K562 (cell line): Measurements from ENCODE around the gene ADAMTS14. TPM values are rescaled to one million over a fixed set of nuclear protein-coding genes. Genes with fewer than 3 reads are reported as not detected.

ENCODE experiments used
- ARID3A ChIP-seq: IDR thresholded peaks from 2 replicates; pipeline ENCODE4 v1.6.1; 2012; ENCODE audit warnings: low read depth, low read length, improper control_type of control experiment, borderline replicate concordance
- BRF1 ChIP-seq: IDR thresholded peaks from 3 replicates; pipeline ENCODE4 v1.6.1; 2011; ENCODE audit warnings: borderline replicate concordance, mild to moderate bottlenecking; ENCODE audit not compliant: insufficient read length; ENCODE audit errors: extremely low read depth
- CHCHD3 ChIP-seq: fragments of 250-450 bp; sonication (Bioruptor Pico); IDR thresholded peaks from 2 replicates; pipeline ENCODE4 v2.1.2; 2022; ENCODE audit warnings: mild to moderate bottlenecking
- DDX20 ChIP-seq: fragments of 450-650 bp; IDR thresholded peaks from 2 replicates; pipeline ENCODE4 v1.6.1; 2016; ENCODE audit warnings: missing genetic modification characterization, low read depth, mild to moderate bottlenecking, missing compliant biosample characterization, moderate library complexity
- FOSL1 ChIP-seq: fragments of 200-800 bp; sonication (Bioruptor generic); conservative IDR thresholded peaks from 2 replicates; pipeline ENCODE4 v1.6.1; 2016; ENCODE audit warnings: missing genetic modification characterization, missing compliant biosample characterization
- HDGF ChIP-seq: fragments of 450-650 bp; IDR thresholded peaks from 2 replicates; pipeline ENCODE4 v1.6.1; 2016
- KDM2B ChIP-seq: fragments of 250-450 bp; sonication (Bioruptor Pico); IDR thresholded peaks from 2 replicates; pipeline ENCODE4 v1.8.0; 2021; ENCODE audit warnings: mild to moderate bottlenecking, moderate library complexity
- MCM2 ChIP-seq: fragments of 450-650 bp; IDR thresholded peaks from 2 replicates; pipeline ENCODE4 v1.6.1; 2017; ENCODE audit warnings: low read depth, mild to moderate bottlenecking
- PCBP2 ChIP-seq: fragments of 200-400 bp; formaldehyde crosslinking; IDR thresholded peaks from 2 replicates; pipeline ENCODE4 v1.6.1; 2018; ENCODE audit warnings: low read length, low read depth, mild to moderate bottlenecking, moderate library complexity; ENCODE audit not compliant: poor library complexity, severe bottlenecking
- RBBP5 ChIP-seq: fragments of 200-600 bp; sonication (generic); IDR thresholded peaks from 2 replicates; pipeline ENCODE4 v1.6.1; 2012; ENCODE audit warnings: borderline replicate concordance, mild to moderate bottlenecking, low read length, control low read depth, inconsistent platforms; ENCODE audit not compliant: insufficient read depth, poor library complexity, severe bottlenecking
- RBM14 ChIP-seq: fragments of 200-400 bp; formaldehyde crosslinking; IDR thresholded peaks from 2 replicates; pipeline ENCODE4 v1.6.1; 2018; ENCODE audit warnings: low read depth, mild to moderate bottlenecking, low read length, moderate library complexity, borderline replicate concordance; ENCODE audit not compliant: insufficient read depth
- THRA ChIP-seq: fragments of 450-650 bp; IDR thresholded peaks from 2 replicates; pipeline ENCODE4 v1.6.1; 2017; ENCODE audit warnings: mild to moderate bottlenecking, moderate library complexity
- ZNF124 ChIP-seq: sonication (generic); formaldehyde crosslinking; IDR thresholded peaks from 2 replicates; pipeline ENCODE4 v1.8.1; 2022; ENCODE audit warnings: missing genetic modification reagents
- ZNF175 ChIP-seq: fragments of 200-800 bp; sonication (Bioruptor generic); IDR thresholded peaks from 2 replicates; pipeline ENCODE4 v1.6.1; 2016; ENCODE audit warnings: low read depth, mild to moderate bottlenecking, missing genetic modification characterization, missing compliant biosample characterization
- ZZZ3 ChIP-seq: fragments of 450-650 bp; IDR thresholded peaks from 2 replicates; pipeline ENCODE4 v1.6.1; 2016; ENCODE audit warnings: antibody characterized with exemption, mild to moderate bottlenecking, moderate library complexity
- polyA plus RNA-seq, 8 experiments: library from polyadenylated mRNA; depleted of rRNA in 4 of 8; stranded (reverse) in 5 of 8; unstranded in 3 of 8; fragments of >200 nt; fragmentation: Nextera tagmentation in 2 of 8; fragmentation: Illumina TruSeq in 1 of 8; extraction: Ambion mirVana in 2 of 8; extraction: Trizol in 1 of 8; gene quantifications; 2 replicates each; pipeline versions ENCODE4 v1.2.1 to v1.2.3, GENCODE V29; 2011 to 2014; ENCODE audit warnings: inconsistent platforms in 1 of 8, missing spikeins in 1 of 8
- total RNA-seq, 7 experiments: library from RNA; depleted of rRNA in 6 of 7; stranded (reverse); fragments of >200 nt in 6 of 7; fragmentation: Illumina TruSeq in 2 of 7; extraction: Trizol in 2 of 7; gene quantifications; 2 replicates each; pipeline versions ENCODE4 v1.2.1 to v1.2.3, GENCODE V29; 2011 to 2021; ENCODE audit warnings: low replicate concordance in 1 of 7
- TF ChIP-seq, protein P1 (sequence below): fragments of 450-650 bp; formaldehyde crosslinking; IDR thresholded peaks from 2 replicates; pipeline ENCODE4 v1.4.0; 2020; ENCODE audit warnings: mild to moderate bottlenecking, moderate library complexity
- TF ChIP-seq, protein P2 (sequence below): fragments of 450-650 bp; IDR thresholded peaks from 2 replicates; pipeline ENCODE4 v1.6.1; 2017; ENCODE audit warnings: antibody characterized with exemption
- TF ChIP-seq, protein P3 (sequence below), 2 experiments: fragments of 450-650 bp; conservative IDR thresholded peaks; 2 replicates each; pipeline ENCODE4 v1.6.1; 2017; ENCODE audit warnings: mild to moderate bottlenecking in 2 of 2, moderate library complexity in 2 of 2

ADAMTS14 gene
- total and polyA plus RNA-seq, 9 of the 15 experiments (the other 6 are each of a cell fraction or from before 2014, with no cell fraction given): 0.04 to 37.4 (median 15.9) TPM

DNA sequence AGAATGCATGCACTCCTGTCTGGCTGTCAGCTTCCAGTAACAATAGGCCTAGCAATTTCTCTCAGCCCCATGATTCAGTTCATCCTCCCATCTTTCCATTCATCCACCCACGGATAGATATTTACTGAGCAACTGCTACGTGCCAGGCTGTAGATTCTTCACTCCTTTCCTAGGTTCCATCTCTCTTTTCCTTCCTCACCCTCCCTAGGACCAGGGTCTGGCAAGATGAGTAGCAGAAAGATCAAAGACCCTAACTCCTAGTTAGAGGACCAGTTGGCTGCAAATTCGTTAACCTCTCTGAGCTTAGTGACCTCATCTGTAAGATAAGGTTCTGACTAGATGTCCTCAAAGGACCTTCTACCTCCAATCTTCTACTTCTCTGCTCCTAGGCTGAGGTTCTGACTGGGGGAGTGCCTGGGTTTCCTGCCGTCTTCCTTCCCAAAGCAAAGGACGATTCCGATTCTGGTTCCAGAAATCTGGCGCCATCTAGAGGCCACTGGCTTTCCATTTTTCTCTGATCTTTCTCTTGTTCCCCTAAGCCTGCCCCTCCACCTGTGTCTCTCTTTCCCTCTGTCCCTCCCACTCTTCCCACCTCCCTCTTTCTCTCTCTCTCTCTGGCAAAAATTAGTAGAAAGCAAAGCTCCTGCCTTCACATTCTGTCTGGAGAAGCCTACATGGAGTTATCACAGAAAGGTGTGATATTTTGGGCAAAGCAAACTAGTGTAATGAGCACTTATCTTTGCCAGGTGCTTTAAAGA is 86.6 kb downstream of the ADAMTS14 start (continued):
- TF ChIP-seq MCM2 (no peak), ZZZ3 (0 out of 2 replicates have a peak, but pooled peaks have one; percentile 30), RBM14 (no peak), DDX20 (tag) (peak; percentile 39; the same call in 1 of the 2 replicates), ARID3A (no peak), RBBP5 (no peak), CHCHD3 (CRISPR knock-in tag) (no peak), PCBP2 (no peak), FOSL1 (tag) (peak; percentile 71), HDGF (peak; percentile 28; the same call in 1 of the 2 replicates), BRF1 (no peak), KDM2B (CRISPR knock-in tag) (no peak), ZNF124 (CRISPR knock-in tag) (no peak), THRA (no peak; the same call in 1 of the 2 replicates), ZNF175 (CRISPR knock-in tag) (0 out of 2 replicates have a peak, but pooled peaks have one; percentile 36)
- TF ChIP-seq, protein P1, sequence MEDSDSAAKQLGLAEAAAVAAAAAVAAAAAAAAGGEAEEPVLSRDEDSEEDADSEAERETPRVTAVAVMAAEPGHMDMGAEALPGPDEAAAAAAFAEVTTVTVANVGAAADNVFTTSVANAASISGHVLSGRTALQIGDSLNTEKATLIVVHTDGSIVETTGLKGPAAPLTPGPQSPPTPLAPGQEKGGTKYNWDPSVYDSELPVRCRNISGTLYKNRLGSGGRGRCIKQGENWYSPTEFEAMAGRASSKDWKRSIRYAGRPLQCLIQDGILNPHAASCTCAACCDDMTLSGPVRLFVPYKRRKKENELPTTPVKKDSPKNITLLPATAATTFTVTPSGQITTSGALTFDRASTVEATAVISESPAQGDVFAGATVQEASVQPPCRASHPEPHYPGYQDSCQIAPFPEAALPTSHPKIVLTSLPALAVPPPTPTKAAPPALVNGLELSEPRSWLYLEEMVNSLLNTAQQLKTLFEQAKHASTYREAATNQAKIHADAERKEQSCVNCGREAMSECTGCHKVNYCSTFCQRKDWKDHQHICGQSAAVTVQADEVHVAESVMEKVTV (CRISPR knock-in tag): peak; percentile 17; the same call in 1 of the 2 replicates
- TF ChIP-seq, protein P2, sequence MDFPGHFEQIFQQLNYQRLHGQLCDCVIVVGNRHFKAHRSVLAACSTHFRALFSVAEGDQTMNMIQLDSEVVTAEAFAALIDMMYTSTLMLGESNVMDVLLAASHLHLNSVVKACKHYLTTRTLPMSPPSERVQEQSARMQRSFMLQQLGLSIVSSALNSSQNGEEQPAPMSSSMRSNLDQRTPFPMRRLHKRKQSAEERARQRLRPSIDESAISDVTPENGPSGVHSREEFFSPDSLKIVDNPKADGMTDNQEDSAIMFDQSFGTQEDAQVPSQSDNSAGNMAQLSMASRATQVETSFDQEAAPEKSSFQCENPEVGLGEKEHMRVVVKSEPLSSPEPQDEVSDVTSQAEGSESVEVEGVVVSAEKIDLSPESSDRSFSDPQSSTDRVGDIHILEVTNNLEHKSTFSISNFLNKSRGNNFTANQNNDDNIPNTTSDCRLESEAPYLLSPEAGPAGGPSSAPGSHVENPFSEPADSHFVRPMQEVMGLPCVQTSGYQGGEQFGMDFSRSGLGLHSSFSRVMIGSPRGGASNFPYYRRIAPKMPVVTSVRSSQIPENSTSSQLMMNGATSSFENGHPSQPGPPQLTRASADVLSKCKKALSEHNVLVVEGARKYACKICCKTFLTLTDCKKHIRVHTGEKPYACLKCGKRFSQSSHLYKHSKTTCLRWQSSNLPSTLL: no peak
- TF ChIP-seq, protein P3, sequence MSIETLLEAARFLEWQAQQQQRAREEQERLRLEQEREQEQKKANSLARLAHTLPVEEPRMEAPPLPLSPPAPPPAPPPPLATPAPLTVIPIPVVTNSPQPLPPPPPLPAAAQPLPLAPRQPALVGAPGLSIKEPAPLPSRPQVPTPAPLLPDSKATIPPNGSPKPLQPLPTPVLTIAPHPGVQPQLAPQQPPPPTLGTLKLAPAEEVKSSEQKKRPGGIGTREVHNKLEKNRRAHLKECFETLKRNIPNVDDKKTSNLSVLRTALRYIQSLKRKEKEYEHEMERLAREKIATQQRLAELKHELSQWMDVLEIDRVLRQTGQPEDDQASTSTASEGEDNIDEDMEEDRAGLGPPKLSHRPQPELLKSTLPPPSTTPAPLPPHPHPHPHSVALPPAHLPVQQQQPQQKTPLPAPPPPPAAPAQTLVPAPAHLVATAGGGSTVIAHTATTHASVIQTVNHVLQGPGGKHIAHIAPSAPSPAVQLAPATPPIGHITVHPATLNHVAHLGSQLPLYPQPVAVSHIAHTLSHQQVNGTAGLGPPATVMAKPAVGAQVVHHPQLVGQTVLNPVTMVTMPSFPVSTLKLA (conservative IDR thresholded peaks at IDR 0.05): no peak
